ENCODE measurements around the gene SLC34A1.
"Not testable (repeated sequence)": the region's sequence is repeated elsewhere in the genome, so short reads cannot be mapped to it uniquely, and the experiment has no call there.

Gene SLC34A1

GRCh38 chr5:177412603-177413233 is 28.5 kb downstream of the SLC34A1 start:
- peak in 1 of 2 donors; percentile 24 for DNase-seq

- DNase-seq: no peak
Observed at GRCh38 chr5:177414481-177414880, 30.2 kb downstream of the SLC34A1 start.

GRCh38 chr5:177417081-177417480 is 32.8 kb downstream of the SLC34A1 start:
- not testable (repeated sequence) for DNase-seq

GRCh38 chr5:177419046-177419445 is 34.8 kb downstream of the SLC34A1 start:
- no peak for DNase-seq

- DNase-seq: not testable (repeated sequence)
Observed at GRCh38 chr5:177420472-177420871, 36.2 kb downstream of the SLC34A1 start.

- DNase-seq: no peak
Observed at GRCh38 chr5:177421062-177421798, 37.0 kb downstream of the SLC34A1 start.

- no peak for DNase-seq
Observed at GRCh38 chr5:177423671-177424070, 39.4 kb downstream of the SLC34A1 start.

GRCh38 chr5:177425196-177425800 is 41.1 kb downstream of the SLC34A1 start:
- DNase-seq: no peak

- DNase-seq: peak; percentile 99 to 100
Observed at GRCh38 chr5:177425801-177426565, 41.7 kb downstream of the SLC34A1 start.

- peak; percentile 66 to 75 for DNase-seq
Observed at GRCh38 chr5:177426566-177427210, 42.5 kb downstream of the SLC34A1 start, which contains the start of gene GRK6. GRK6 (plus strand) TSS chr5:177426676; CDS start chr5:177426846, 170 bp downstream.

- DNase-seq: peak in 1 of 2 donors; percentile 37
Observed at GRCh38 chr5:177427211-177427822, 43.1 kb downstream of the SLC34A1 start.

- DNase-seq: peak; percentile 44 to 51
Observed at GRCh38 chr5:177427919-177428573, 43.8 kb downstream of the SLC34A1 start.

GRCh38 chr5:177428574-177429217 is 44.5 kb downstream of the SLC34A1 start:
- no peak for DNase-seq

- peak; percentile 87 to 88 for DNase-seq
Observed at GRCh38 chr5:177429248-177430040, 45.2 kb downstream of the SLC34A1 start.

GRCh38 chr5:177430140-177430951 is 46.1 kb downstream of the SLC34A1 start:
- DNase-seq: peak in 1 of 2 donors; percentile 25

- no peak for DNase-seq
Observed at GRCh38 chr5:177430972-177431316, 46.7 kb downstream of the SLC34A1 start.

- DNase-seq: peak; percentile 72 to 79
Observed at GRCh38 chr5:177431317-177432142, 47.3 kb downstream of the SLC34A1 start.

GRCh38 chr5:177432143-177432838 is 48.1 kb downstream of the SLC34A1 start:
- peak; percentile 63 to 70 for DNase-seq
